NT2/D1 (cell line): ENCODE data around the gene CACNA1C.

Source experiments
- DNase-seq: peaks from one replicate; pipeline ENCODE4 v3.0.0-alpha.2; 2011; ENCODE audit warnings: low read depth, low spot score
- H3K27me3 ChIP-seq: 2 replicates; pipeline ENCODE4 v1.6.0; 2011; ENCODE audit warnings: mild to moderate bottlenecking; ENCODE audit not compliant: insufficient read length, insufficient read depth
- H3K36me3 ChIP-seq: 2 replicates; pipeline ENCODE4 v1.6.1; 2011; ENCODE audit warnings: mild to moderate bottlenecking, low read length, mixed read lengths; ENCODE audit not compliant: insufficient read depth, insufficient read length
- H3K4me1 ChIP-seq: 2 replicates; pipeline ENCODE4 v1.5.1; 2011; ENCODE audit not compliant: insufficient read depth, insufficient read length
- H3K4me3 ChIP-seq: 2 replicates; pipeline ENCODE4 v1.5.1; 2011; ENCODE audit warnings: low read depth; ENCODE audit not compliant: insufficient read length
- H3K9ac ChIP-seq: 2 replicates; pipeline ENCODE4 v1.6.0; 2011; ENCODE audit warnings: low read depth; ENCODE audit not compliant: insufficient read length
- H3K9me3 ChIP-seq: 2 replicates; pipeline ENCODE4 v1.5.1; 2011; ENCODE audit warnings: mild to moderate bottlenecking, low read length; ENCODE audit not compliant: insufficient read depth
- SUZ12 ChIP-seq: IDR thresholded peaks from 2 replicates; pipeline ENCODE4 v1.6.1; 2011; ENCODE audit not compliant: insufficient read length, insufficient read depth; ENCODE audit errors: extremely low read depth
- YY1 ChIP-seq: IDR thresholded peaks from 2 replicates; pipeline ENCODE4 v1.6.1; 2011; ENCODE audit not compliant: insufficient read length, insufficient read depth
- ZNF274 ChIP-seq: IDR thresholded peaks from 2 replicates; pipeline ENCODE4 v1.6.1; 2011; ENCODE audit warnings: mild to moderate bottlenecking, low read depth, low read length

The CACNA1C gene

DNA sequence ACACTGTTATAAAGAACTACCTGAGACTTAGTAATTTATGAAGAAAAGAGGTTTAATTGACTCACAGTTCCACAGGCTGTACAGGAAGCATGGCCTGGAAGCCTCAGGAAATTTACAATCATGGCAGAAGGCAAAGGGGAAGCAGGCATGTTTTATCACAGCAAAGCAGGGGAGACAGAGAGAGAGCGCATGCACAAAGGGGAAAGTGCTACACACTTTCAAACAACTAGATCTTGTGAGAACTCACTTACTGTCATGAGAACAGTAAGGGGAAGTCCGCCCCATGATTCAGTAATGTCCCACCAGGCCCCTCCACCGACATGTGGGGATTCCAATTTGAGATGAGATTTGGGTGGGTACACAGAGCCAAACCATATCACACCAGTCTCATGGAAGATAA lies 313.9 kb downstream of the CACNA1C start:
- Histone ChIP-seq H3K36me3 (no peaks in the 10 kb centered on the region), H3K4me3 (no peak overlapping the region), H3K27me3 (no peaks in the 10 kb centered on the region), H3K9me3 (peaks cover 10% of the 10 kb centered on the region; the same call in 1 of the 2 replicates), H3K4me1 (peaks cover 3% of the 10 kb centered on the region), H3K9ac (no peak overlapping the region)
- no peak for DNase-seq
- TF ChIP-seq ZNF274 (no peak), SUZ12 (no peak), YY1 (no peak)

- Histone ChIP-seq H3K9me3 (peaks cover 3% of the 10 kb centered on the region; the same call in 1 of the 2 replicates), H3K27me3 (peaks cover 9% of the 10 kb centered on the region), H3K4me1 (peaks cover 12% of the 10 kb centered on the region), H3K4me3 (no peak overlapping the region), H3K36me3 (no peaks in the 10 kb centered on the region), H3K9ac (no peak overlapping the region)
- no peak for DNase-seq
- TF ChIP-seq YY1 = no peak
- TF ChIP-seq SUZ12 = no peak
- TF ChIP-seq ZNF274 = no peak
Observed at GRCh38 chr12:2372178-2372577, 319.4 kb downstream of the CACNA1C start.

DNA sequence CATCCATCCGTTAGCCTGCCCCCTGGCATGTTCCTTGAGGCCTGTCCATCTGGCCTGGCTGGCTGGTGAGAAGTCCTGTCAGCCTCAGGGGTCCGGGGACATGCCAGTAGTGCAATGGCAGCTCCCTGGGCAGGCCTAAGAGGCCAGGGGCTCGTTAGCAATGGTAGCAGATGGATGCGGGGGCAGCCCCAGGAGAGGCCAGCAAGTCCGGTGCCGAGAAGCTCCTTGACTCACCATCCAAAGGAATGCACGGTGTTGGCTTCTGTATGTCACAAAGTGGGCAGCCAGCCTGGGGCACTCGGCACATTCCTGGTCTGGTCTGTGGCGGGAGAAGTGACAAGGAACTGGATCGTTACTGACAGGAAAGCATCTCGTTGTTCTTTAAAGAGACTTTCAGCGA lies 319.9 kb downstream of the CACNA1C start:
- Histone ChIP-seq H3K4me1 (peaks cover 17% of the 10 kb centered on the region), H3K4me3 (no peak overlapping the region), H3K9ac (no peak overlapping the region), H3K36me3 (no peaks in the 10 kb centered on the region), H3K9me3 (no peaks in the 10 kb centered on the region), H3K27me3 (peaks cover 9% of the 10 kb centered on the region)
- DNase-seq = no peak
- TF ChIP-seq YY1 (no peak), SUZ12 (no peak), ZNF274 (no peak)

- no peak for TF ChIP-seq YY1
- no peak for TF ChIP-seq SUZ12
- no peak for TF ChIP-seq ZNF274
- Histone ChIP-seq H3K4me1 (peaks cover 19% of the 10 kb centered on the region), H3K4me3 (no peak overlapping the region), H3K9me3 (no peaks in the 10 kb centered on the region), H3K36me3 (no peaks in the 10 kb centered on the region), H3K27me3 (peaks cover 9% of the 10 kb centered on the region), H3K9ac (no peak overlapping the region)
- DNase-seq = no peak
Observed at GRCh38 chr12:2373307-2373706, 320.5 kb downstream of the CACNA1C start.

DNA sequence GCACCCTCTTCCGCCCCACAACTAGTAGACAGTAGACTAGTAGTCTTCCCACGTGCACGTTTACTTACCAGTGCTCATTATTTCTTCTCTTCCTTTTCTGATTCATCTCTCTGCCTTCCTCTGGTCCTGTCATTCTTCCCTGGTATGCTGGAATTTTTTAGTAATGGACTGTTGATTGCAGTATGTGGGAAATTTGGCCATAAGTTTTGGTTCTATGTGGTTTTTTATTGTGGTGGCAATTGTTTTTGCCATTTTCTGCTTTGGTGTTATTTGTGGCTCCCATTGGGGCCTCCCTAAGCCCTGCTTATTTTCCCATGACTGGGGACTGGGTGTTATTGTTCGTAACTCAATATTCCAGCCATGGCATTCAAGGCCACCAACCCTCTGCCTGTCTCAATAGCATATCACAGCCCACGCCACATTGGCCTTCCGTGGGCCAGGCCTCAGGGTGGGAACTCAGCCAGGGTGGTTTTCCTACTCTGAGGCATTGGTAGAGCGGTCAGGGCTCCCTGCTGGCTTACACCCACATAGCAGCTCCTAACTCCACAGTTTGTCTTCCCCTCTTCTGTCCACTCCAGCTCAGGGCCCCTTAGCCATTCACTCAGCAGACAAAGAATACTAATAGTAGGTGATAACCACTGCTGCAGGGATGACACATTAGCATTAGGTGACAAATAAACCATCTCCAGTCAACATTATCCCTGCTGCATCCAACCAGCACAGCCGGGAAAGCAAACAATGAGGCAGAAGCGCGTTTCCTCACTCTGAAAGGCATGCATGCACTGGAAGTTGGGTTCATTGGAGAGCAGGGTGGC lies 321.5 kb downstream of the CACNA1C start:
- no peak for TF ChIP-seq YY1
- no peak for TF ChIP-seq ZNF274
- no peak for TF ChIP-seq SUZ12
- DNase-seq = no peak
- H3K9ac ChIP-seq = no peak overlapping the region

DNA sequence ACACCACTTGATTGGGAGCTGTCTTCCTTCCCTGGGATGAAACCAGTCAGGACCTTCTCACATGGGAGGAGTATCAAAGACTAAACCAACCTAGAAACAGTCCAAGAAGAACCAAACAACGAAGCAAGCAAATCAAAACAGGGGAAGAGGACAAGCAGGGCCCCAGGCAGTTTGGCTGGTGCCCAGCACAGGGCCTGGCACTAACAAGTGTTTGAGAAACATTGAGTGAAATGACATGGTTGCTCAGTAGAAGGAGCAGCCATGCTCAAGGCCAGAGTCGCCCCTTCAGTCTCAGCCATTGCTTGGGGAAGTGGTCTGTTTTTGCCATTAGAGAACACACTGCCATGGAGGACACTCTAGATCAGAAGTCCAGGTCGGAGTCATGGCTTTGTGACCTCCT lies 323.1 kb downstream of the CACNA1C start:
- peaks cover 9% of the 10 kb centered on the region for H3K27me3 ChIP-seq

More for the DNA sequence above, 321.5 kb downstream of the CACNA1C start:
- Histone ChIP-seq H3K4me3 (no peak overlapping the region), H3K27me3 (peaks cover 9% of the 10 kb centered on the region), H3K36me3 (no peaks in the 10 kb centered on the region), H3K4me1 (peaks cover 19% of the 10 kb centered on the region), H3K9me3 (no peaks in the 10 kb centered on the region)

DNA sequence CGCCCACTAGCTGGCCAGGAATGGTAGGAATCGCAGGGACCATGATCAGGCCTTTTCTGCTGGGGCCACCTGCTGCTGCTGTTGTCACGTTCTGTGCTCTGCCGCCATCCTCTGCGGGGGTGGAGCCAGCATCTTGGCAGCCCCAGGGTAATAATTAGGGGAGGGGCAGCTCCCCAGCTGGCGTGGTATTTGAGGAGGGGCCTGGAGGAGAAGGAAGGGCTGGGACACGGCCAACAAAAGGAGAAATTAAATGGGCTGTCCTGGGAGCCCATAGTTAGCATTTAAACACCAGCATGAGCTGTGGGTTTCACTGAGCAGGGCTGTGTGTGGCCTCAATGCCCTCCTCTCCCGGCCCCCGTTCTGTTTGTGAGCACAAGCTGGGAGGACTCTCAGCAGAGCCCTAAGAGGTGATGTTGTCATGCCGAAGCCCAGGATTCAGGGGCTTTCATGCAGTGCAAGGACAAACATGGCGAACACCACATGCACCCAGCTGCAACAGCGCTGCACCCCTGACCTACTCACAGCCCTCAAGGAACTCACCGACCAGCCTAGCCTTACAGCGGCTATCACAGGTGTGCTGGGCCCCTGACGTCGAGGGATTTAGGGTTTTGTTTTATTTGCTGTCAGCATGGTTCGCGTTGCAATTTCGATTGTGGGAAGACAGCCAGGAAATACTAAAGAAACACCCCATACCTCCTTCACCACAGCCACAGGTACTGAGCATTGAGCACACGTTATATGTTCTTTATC lies 324.3 kb downstream of the CACNA1C start:
- TF ChIP-seq SUZ12 (no peak), ZNF274 (no peak), YY1 (no peak)
- H3K36me3 ChIP-seq = no peaks in the 10 kb centered on the region
- H3K9me3 ChIP-seq = no peaks in the 10 kb centered on the region
- no peak overlapping the region for H3K4me3 ChIP-seq
- peaks cover 19% of the 10 kb centered on the region for H3K4me1 ChIP-seq
- peak; percentile 97 for DNase-seq
- H3K9ac ChIP-seq = no peak overlapping the region
- peaks cover 9% of the 10 kb centered on the region for H3K27me3 ChIP-seq

More for the DNA sequence above, 323.1 kb downstream of the CACNA1C start:
- Histone ChIP-seq H3K4me1 (peaks cover 19% of the 10 kb centered on the region), H3K36me3 (no peaks in the 10 kb centered on the region), H3K9ac (no peak overlapping the region), H3K9me3 (no peaks in the 10 kb centered on the region), H3K4me3 (no peak overlapping the region)
- DNase-seq = no peak
- TF ChIP-seq SUZ12 (no peak), YY1 (no peak), ZNF274 (no peak)
